OCI-LY7 (cell line): ENCODE results near the gene TAB2. TPM values are rescaled to one million over a fixed set of nuclear protein-coding genes. Genes with fewer than 3 reads are reported as not detected.

ENCODE experiments used
- BruUV-seq: library from RNA; stranded (reverse); fragments of 400-500 nt; replicated peaks from 2 replicates; lab custom pipeline; 2021; lab: Mats Ljungman, UMichigan
- CTCF ChIA-PET: fragments of 300-600 bp; sonication (Branson Sonifier 250); formaldehyde crosslinking; loops from one replicate; lab custom pipeline; 2022; ENCODE audit warnings: antibody characterized with exemption; ENCODE audit not compliant: unreplicated experiment; lab: Charles Lee
- POLR2A ChIA-PET: fragments of 300-600 bp; sonication (Branson Sonifier 250); formaldehyde crosslinking; loops from one replicate; lab custom pipeline; 2022; ENCODE audit warnings: antibody characterized with exemption; lab: Charles Lee
- DNase-seq: peaks from one replicate; pipeline ENCODE4 v3.0.0-alpha.2; 2015; ENCODE audit warnings: low spot score
- H2AFZ ChIP-seq: fragments of 200-600 bp; sonication (generic), shearing (Covaris generic); 2 replicates; pipeline ENCODE4 v1.6.1; 2014; ENCODE audit warnings: mild to moderate bottlenecking, antibody characterized with exemption, low read length, moderate library complexity
- H3K27ac ChIP-seq: fragments of 200-600 bp; sonication (generic); 2 replicates; pipeline ENCODE4 v1.5.1; 2014; ENCODE audit warnings: mixed run types, low read depth, mild to moderate bottlenecking, moderate library complexity, low read length, inconsistent platforms; ENCODE audit not compliant: poor library complexity, severe bottlenecking
- H3K36me3 ChIP-seq: fragments of 200-600 bp; sonication (generic); 2 replicates; pipeline ENCODE4 v1.6.1; 2014; ENCODE audit warnings: mild to moderate bottlenecking, antibody characterized with exemption, low read length, moderate library complexity, mixed read lengths; ENCODE audit not compliant: insufficient read depth
- H3K4me1 ChIP-seq: fragments of 200-600 bp; sonication (generic); 2 replicates; pipeline ENCODE4 v1.5.1; 2014; ENCODE audit warnings: mild to moderate bottlenecking, low read length; ENCODE audit not compliant: insufficient read depth, poor library complexity, severe bottlenecking
- H3K4me2 ChIP-seq: fragments of 200-600 bp; sonication (generic); 2 replicates; pipeline ENCODE4 v1.6.1; 2014; ENCODE audit warnings: mild to moderate bottlenecking, low read length
- H3K4me3 ChIP-seq: fragments of 200-600 bp; sonication (generic); 2 replicates; pipeline ENCODE4 v1.5.1; 2014; ENCODE audit warnings: mild to moderate bottlenecking, low read depth, low read length; ENCODE audit not compliant: poor library complexity, severe bottlenecking
- H3K79me2 ChIP-seq: fragments of 200-600 bp; sonication (generic); 2 replicates; pipeline ENCODE4 v1.6.1; 2016; ENCODE audit warnings: low read depth, mild to moderate bottlenecking, low read length, moderate library complexity, mixed read lengths; ENCODE audit not compliant: insufficient read depth
- H3K9me2 ChIP-seq: fragments of 200-600 bp; sonication (generic); 2 replicates; pipeline ENCODE4 v1.6.1; 2016; ENCODE audit warnings: mild to moderate bottlenecking, low read length, mixed read lengths; ENCODE audit not compliant: insufficient read depth
- H3K9me3 ChIP-seq: fragments of 200-600 bp; sonication (generic); 2 replicates; pipeline ENCODE4 v1.6.1; 2014; ENCODE audit warnings: mild to moderate bottlenecking, mixed run types, low read length, mixed read lengths
- H4K20me1 ChIP-seq: fragments of 200-600 bp; sonication (generic); 2 replicates; pipeline ENCODE4 v1.6.1; 2014; ENCODE audit warnings: mild to moderate bottlenecking, antibody characterized with exemption, low read length, moderate library complexity, mixed read lengths; ENCODE audit not compliant: insufficient read depth
- CTCF ChIP-seq: fragments of 200-600 bp; sonication (generic); conservative IDR thresholded peaks from 2 replicates; pipeline ENCODE4 v1.5.1; 2014; ENCODE audit warnings: mild to moderate bottlenecking, antibody characterized with exemption, low read length, moderate library complexity, mixed read lengths
- EZH2phosphoT487 ChIP-seq: fragments of 200-600 bp; sonication (generic); IDR thresholded peaks from 2 replicates; pipeline ENCODE4 v1.6.1; 2018; ENCODE audit warnings: low read depth, borderline replicate concordance, mild to moderate bottlenecking, mixed run types, antibody characterized with exemption, low read length, moderate library complexity, mixed read lengths
- intact Hi-C: fragments of 100-400 bp; cut with micrococcal nuclease; formaldehyde crosslinking; loops from one replicate; pipeline ENCODE4 v1.10.0; 2022; ENCODE audit not compliant: unreplicated experiment
- total RNA-seq, 2 experiments: library from RNA; depleted of rRNA in 1 of 2; stranded (reverse); fragments of >200 nt in 1 of 2; shearing (Covaris generic) in 1 of 2; gene quantifications; 2 replicates each; pipeline ENCODE4 v1.2.3, GENCODE V29; 2014 to 2022

Gene TAB2
- total RNA-seq, 2 experiments from 2014 or later, result 17.3 to 35.8 TPM

- peaks cover 16% of the 10 kb centered on the region for H3K4me1 ChIP-seq
These were observed 48.9 kb downstream of the TAB2 start for GRCh38 chr6:149366267-149366921.

GRCh38 chr6:149368065-149368464 is 50.6 kb downstream of the TAB2 start:
- Histone ChIP-seq H2AFZ (no peak overlapping the region), H3K9me2 (no peaks in the 10 kb centered on the region), H4K20me1 (peaks cover 15% of the 10 kb centered on the region), H3K4me3 (no peak overlapping the region), H3K36me3 (peaks cover 17% of the 10 kb centered on the region), H3K27ac (no peak overlapping the region), H3K9me3 (no peaks in the 10 kb centered on the region), H3K4me2 (no peak overlapping the region), H3K4me1 (peaks cover 33% of the 10 kb centered on the region), H3K79me2 (peaks cover 73% of the 10 kb centered on the region)
- no TSS peak for BruUV-seq
- DNase-seq, result no peak
- intact Hi-C loops, result no loop called here
- ChIA-PET POLR2A (no interaction called here), CTCF (no interaction called here)
- no peak for TF ChIP-seq EZH2phosphoT487
- TF ChIP-seq CTCF, result no peak

More at GRCh38 chr6:149366267-149366921, 48.9 kb downstream of the TAB2 start:
- peaks cover 80% of the 10 kb centered on the region for H3K79me2 ChIP-seq
- peaks cover 15% of the 10 kb centered on the region for H3K36me3 ChIP-seq
- H4K20me1 ChIP-seq, result peaks cover 8% of the 10 kb centered on the region; the same call in 1 of the 2 replicates
- CTCF ChIA-PET, result interaction anchor here (0.6 kb wide), 1 partner anchor 38 kb away, joined by 3 read pairs; no protein-coding TSS in a partner anchor
- intact Hi-C loops, result no loop called here
- H3K4me2 ChIP-seq, result no peak overlapping the region
- no peak overlapping the region for H3K4me3 ChIP-seq
- H2AFZ ChIP-seq, result no peak overlapping the region
- H3K9me3 ChIP-seq, result no peaks in the 10 kb centered on the region
- BruUV-seq, result no TSS peak
- no peaks in the 10 kb centered on the region for H3K9me2 ChIP-seq
- TF ChIP-seq CTCF (no peak), EZH2phosphoT487 (no peak)
- no peak for DNase-seq
- H3K27ac ChIP-seq, result no peak overlapping the region
- POLR2A ChIA-PET, result no interaction called here

- peaks cover 46% of the 10 kb centered on the region; the same call in 1 of the 2 replicates for H3K79me2 ChIP-seq
- H3K4me3 ChIP-seq, result no peak overlapping the region
- peak overlapping the region; percentile 27 for H3K27ac ChIP-seq
- DNase-seq, result no peak
- peaks cover 14% of the 10 kb centered on the region for H4K20me1 ChIP-seq
- H3K4me1 ChIP-seq, result peaks cover 42% of the 10 kb centered on the region
- no TSS peak for BruUV-seq
- H3K9me3 ChIP-seq, result no peaks in the 10 kb centered on the region
- H2AFZ ChIP-seq, result no peak overlapping the region
- H3K9me2 ChIP-seq, result no peaks in the 10 kb centered on the region
- no peak for TF ChIP-seq CTCF
- TF ChIP-seq EZH2phosphoT487, result no peak
- peak overlapping the region; percentile 44 for H3K4me2 ChIP-seq
- intact Hi-C loops, result no loop called here
- peaks cover 35% of the 10 kb centered on the region for H3K36me3 ChIP-seq
- CTCF ChIA-PET, result no interaction called here
- POLR2A ChIA-PET, result interaction anchor here (3.0 kb wide), 1 partner anchor 12 kb away, joined by 9 read pairs; no protein-coding TSS in a partner anchor
These were observed 53.6 kb downstream of the TAB2 start for GRCh38 chr6:149371154-149371553.
